ENCODE measurements around the gene SLC24A3.

SLC24A3 gene

DNA sequence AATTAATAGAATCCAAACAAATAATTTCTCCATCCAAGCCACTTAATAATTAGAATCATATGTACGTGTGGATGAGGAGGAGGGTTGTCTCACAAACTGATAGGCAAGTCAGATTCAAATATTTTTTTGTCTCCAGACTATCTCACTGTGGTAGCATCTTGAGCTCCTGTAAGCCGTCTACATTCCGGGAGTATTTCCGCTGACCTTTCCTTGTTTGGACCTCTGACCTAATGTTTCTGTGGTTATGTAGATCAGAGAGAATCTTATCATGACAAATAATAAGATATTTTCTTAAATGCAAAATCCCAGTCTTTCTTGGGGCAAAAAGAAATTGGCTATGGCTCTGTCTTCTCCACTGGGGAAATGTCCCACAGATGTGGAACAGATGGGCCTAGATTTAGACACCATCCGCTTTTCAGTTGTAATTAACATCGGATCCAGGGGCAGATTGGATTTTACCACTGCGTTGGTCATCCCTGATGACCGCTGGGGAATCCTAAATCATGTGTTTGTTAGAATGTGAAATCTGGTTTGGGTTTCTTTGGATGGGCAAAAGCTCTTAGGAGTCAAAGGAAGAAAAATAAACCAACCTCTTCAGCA, 348.5 kb downstream of the SLC24A3 start:
- no peak for DNase-seq

- DNase-seq, result no peak
Observed at GRCh38 chr20:19562426-19562825, 350.0 kb downstream of the SLC24A3 start.

GRCh38 chr20:19564261-19564660, 351.8 kb downstream of the SLC24A3 start:
- no peak for DNase-seq

DNA sequence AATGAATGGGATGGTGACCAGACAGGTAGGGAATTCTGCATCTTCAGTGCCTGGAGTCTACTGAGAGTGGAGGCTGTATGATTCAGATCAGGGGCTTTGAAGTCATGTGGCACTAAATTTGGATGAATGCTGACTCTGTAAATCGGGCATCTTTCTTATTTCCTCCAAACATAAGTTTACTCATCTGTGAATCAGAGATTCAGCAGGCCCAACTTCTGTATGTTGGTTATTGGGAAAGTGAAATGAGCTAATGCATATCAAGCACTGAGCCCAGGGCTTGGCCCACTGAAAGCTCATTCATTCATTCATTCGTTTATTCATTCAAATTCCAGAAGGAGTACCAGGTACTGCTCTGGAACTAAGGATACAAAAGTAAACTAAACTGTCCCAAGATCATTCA, 353.3 kb downstream of the SLC24A3 start:
- no peak for DNase-seq

DNA sequence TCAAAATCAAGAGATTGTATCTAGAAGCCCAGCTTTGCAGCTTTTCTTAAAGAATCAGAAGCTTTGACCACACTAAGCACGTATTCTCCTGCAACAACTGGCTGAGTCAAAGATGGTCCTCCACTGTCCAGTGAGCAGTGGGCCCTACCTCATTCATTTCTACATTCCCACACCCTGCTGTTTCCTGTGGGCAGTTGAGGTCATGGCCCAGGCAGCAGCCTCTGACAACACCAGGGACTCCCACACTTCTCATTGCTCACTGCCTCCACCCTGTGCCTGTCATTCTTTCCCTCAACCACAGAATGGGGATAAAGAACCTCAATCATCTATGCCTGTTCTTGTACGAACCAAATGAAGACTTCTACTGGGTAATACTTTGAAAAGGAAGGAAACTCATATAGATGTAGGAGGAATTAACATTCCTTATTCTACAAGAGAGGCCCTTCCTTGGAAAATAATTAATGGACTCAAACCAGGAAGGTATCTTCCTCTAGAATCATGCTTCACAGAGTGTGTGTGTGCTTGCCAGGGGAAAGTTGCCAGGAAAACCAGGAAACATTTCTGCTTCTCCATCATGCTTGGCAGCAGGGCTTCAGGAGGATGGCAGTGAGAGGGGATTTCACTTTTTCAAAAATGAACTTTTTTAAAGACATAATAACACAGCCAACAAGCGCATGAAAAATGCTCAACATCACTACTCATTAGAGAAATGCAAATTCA, 353.9 kb downstream of the SLC24A3 start:
- DNase-seq, result no peak

- DNase-seq, result no peak
Observed at GRCh38 chr20:19568128-19568527, 355.7 kb downstream of the SLC24A3 start.

DNA sequence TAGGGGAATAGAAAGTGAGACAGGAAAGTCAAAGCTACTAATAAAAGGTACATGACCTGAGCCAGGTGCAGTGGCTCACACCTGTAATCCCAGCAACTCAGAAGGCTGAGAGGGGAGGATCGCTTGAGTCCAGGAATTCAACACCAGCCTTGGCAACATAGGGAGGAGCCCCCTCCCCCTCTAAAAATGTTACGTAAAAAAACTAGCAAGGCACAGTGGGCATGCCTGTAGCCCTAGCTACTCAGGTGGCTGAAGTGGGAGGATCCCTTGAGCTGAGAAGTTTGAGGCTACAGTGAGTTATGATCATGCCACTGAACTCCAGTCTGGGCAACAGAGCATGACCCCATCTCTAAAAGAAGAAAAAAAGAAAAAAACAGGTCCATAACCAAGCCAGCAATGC, 359.6 kb downstream of the SLC24A3 start:
- no peak for DNase-seq

DNA sequence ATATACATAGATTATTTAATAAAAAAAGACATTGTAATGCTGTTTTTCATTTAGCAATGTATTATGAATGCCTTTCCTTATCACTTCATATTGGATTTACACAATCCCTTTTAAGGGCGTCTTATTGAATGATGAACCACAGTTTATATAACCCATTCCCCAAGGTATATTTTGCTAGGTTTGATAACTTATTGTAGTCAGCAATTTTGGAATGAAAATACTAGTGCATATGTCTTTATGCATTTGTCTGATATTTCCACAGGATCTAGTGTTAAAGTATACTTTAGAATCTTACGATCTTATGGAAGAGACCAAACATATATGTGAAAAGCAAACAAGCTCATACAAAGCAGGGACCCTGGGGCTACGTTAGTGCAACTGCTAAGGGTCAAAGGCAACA, 365.2 kb downstream of the SLC24A3 start:
- DNase-seq, result no peak

DNA sequence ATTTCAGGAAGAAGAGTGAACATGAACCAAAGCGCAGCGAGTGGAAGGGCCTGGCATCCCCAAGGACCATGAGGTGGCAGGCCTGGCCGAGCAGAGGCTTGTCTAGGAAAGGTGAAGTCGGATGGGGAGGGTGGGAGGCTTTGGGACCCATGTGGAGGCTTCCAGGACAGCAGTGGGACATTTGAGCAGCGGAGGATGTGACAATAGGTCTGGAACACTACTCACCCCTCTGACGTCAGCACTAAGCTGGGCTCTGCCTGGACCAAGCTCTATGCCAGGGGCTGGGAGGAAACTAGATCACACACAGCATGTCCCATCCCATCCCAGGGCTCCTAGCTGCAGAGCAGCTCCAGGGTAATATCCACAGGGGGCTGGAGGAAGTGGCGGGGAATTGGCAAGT, 370.3 kb downstream of the SLC24A3 start:
- no peak for DNase-seq

GRCh38 chr20:19583532-19584175, 371.2 kb downstream of the SLC24A3 start:
- DNase-seq, result peak in 1 of 2 experiments; percentile 2

- no peak for DNase-seq
Observed at GRCh38 chr20:19588241-19588640, 375.8 kb downstream of the SLC24A3 start.

DNA sequence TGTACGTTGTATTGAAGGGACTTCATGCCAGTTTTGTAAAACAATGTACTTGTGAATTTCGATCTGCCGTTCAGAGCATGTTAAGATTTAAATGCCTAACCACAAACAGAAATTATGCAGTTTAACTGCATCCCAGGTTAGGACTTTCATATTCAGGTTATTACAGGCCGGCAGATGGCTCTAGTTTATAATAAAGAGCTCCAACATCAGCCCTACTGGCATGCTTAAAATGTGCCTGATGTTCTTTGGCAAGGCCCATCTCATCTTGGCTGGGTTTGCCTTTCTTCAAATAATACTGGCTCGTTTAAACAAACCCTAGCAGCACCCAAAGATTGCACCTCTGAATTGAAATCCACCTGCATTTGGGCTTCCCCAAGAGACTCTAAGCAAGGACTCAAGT, 376.3 kb downstream of the SLC24A3 start:
- DNase-seq, result no peak

- DNase-seq, result no peak
Observed at GRCh38 chr20:19589787-19590362, 377.4 kb downstream of the SLC24A3 start.

- no peak for DNase-seq
Observed at GRCh38 chr20:19590382-19590781, 377.9 kb downstream of the SLC24A3 start.

- DNase-seq, result no peak
Observed at GRCh38 chr20:19593762-19594161, 381.3 kb downstream of the SLC24A3 start.

- DNase-seq, result no peak
Observed at GRCh38 chr20:19594896-19595295, 382.5 kb downstream of the SLC24A3 start.

- DNase-seq, result no peak
Observed at GRCh38 chr20:19598117-19598850, 385.8 kb downstream of the SLC24A3 start.

DNA sequence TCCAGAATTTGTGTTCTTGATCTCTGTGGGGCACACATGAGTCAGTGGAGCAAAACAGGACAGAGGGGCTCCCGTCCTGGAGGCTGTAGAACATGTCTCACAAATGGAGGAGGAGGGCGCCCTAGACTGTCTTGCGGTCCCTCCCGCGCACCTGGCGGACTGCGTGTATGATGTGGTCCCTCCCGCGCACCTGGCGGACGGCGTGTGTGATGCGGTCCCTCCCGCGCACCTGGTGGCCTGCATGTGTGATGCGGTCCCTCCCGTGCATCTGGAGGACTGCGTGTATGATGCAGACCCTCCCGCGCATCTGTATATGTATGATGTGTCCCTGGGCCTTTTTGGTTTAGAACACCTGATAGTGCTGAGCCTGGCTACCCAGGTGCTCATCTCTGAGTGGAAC, 386.8 kb downstream of the SLC24A3 start:
- DNase-seq, result no peak

GRCh38 chr20:19600042-19600441, 387.6 kb downstream of the SLC24A3 start:
- no peak for DNase-seq

GRCh38 chr20:19601126-19601810, 388.8 kb downstream of the SLC24A3 start:
- DNase-seq, result no peak

- DNase-seq, result no peak
Observed at GRCh38 chr20:19602675-19603375, 390.4 kb downstream of the SLC24A3 start.

DNA sequence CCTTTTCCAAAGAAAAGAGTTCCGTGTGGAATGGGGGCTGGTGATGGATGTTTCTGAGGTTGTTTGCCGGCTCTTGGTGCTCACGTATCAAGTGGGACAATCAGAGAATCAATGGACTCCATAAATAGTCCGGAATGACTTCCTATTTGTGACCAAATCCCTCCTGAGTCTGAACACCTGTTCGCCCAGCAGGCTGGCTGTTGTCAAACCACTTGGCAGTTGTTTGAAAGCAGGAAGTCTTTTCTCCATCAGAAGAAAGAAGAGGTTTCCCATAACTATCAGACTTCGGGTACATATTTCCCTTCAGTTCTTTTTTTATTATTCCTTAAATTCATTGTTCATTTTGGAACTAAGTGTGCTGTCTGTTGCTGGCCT, 390.9 kb downstream of the SLC24A3 start:
- DNase-seq, result no peak
